ENCODE data around the gene ZNF324.

DNA sequence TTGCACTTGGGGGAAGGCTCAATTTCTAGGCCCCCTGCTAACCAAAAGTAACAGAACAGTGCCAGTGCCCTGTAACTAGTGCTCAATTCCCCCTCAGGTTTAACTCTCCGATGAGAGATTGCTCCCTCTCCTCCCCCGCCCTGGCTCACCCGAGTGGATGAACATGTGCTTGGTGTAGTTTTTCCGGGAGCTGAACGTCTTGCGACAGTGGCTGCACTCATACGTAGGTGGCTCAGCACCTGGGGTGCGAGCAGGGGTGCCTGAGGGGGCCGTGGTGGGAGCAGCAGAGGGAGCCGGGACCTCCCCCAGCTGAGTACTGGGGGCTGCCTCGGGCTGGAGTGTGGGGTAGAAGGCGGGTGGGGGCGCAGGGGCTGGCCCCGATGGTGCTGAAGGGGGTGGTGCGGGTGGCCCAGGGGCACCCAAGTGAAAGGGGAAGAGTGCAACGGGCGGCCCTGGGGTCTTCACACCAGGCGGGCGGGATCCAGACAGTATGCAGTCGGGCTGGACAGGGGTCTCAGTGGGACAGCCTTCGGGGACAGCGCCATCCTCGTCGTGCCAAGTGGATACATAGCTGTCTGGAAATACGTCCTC is 49.5 kb downstream of the ZNF324 start:
- TF ChIP-seq, protein P1, sequence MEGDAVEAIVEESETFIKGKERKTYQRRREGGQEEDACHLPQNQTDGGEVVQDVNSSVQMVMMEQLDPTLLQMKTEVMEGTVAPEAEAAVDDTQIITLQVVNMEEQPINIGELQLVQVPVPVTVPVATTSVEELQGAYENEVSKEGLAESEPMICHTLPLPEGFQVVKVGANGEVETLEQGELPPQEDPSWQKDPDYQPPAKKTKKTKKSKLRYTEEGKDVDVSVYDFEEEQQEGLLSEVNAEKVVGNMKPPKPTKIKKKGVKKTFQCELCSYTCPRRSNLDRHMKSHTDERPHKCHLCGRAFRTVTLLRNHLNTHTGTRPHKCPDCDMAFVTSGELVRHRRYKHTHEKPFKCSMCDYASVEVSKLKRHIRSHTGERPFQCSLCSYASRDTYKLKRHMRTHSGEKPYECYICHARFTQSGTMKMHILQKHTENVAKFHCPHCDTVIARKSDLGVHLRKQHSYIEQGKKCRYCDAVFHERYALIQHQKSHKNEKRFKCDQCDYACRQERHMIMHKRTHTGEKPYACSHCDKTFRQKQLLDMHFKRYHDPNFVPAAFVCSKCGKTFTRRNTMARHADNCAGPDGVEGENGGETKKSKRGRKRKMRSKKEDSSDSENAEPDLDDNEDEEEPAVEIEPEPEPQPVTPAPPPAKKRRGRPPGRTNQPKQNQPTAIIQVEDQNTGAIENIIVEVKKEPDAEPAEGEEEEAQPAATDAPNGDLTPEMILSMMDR (IDR thresholded peaks at IDR 0.05): no peak
- no peak for TF ChIP-seq POLR2A (IDR thresholded peaks at IDR 0.05)
